ENCODE data around the gene CCDC134. TPM values are rescaled to one million over a fixed set of nuclear protein-coding genes. Genes with fewer than 3 reads are reported as not detected.

The CCDC134 gene
- polyA plus RNA-seq, 1 donor from 2014 or later = 2.2 TPM

DNA sequence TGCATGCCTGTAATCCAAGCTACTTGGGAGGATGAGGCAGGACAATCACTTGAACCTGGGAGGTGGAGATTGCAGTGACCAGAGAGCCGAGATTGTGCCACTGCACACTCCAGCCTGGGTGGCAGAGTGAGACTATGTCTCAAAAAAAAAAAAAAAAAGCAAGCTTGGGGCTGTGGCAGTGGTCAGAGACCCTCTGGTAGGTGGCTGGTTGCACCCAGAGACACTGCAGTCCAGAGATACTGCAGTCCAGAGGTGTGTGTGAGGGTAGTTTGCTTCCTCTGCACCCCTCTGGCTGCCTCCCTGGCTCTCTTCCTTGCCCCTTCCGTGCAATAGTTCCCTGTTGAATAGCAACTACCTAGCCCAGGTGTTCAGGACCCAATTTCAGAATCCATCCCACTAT is 1.7 kb upstream of the CCDC134 start:
- no peak overlapping the region for H3K27ac ChIP-seq (ENCODE audit: low read length)
- no peak overlapping the region for H2AFZ ChIP-seq (ENCODE audit: low read depth, low read length)
- H3K79me2 ChIP-seq (replicated peaks; ENCODE audit: insufficient read depth, low read length) = peaks cover 6% of the 10 kb centered on the region
- H3K4me3 ChIP-seq (ENCODE audit: low read length) = no peak overlapping the region
- no peaks in the 10 kb centered on the region for H4K20me1 ChIP-seq (ENCODE audit: insufficient read depth)
- no peaks in the 10 kb centered on the region for H3K36me3 ChIP-seq (ENCODE audit: insufficient read depth, low read length)
- no peak overlapping the region for H3K9ac ChIP-seq (ENCODE audit: low read length)
- no peaks in the 10 kb centered on the region for H3K9me2 ChIP-seq (ENCODE audit: insufficient read depth, low read length)
- H3K27me3 ChIP-seq (ENCODE audit: insufficient read depth, low read depth, low read length) = no peaks in the 10 kb centered on the region
- TF ChIP-seq SMC3 (conservative IDR thresholded peaks at IDR 0.05; ENCODE audit: poor library complexity) (no peak), MXI1 (conservative IDR thresholded peaks at IDR 0.05; ENCODE audit: poor library complexity, severe bottlenecking) (no peak), RAD21 (conservative IDR thresholded peaks at IDR 0.05) (no peak), EP300 (conservative IDR thresholded peaks at IDR 0.05; ENCODE audit: poor library complexity, severe bottlenecking) (no peak), TAF1 (IDR thresholded peaks at IDR 0.05; ENCODE audit: low read depth) (no peak), EZH2 (IDR thresholded peaks at IDR 0.05; ENCODE audit: borderline replicate concordance, insufficient read depth, low read length, poor library complexity, severe bottlenecking) (no peak), POLR2AphosphoS5 (IDR thresholded peaks at IDR 0.05) (no peak)
- TF ChIP-seq, protein P1, sequence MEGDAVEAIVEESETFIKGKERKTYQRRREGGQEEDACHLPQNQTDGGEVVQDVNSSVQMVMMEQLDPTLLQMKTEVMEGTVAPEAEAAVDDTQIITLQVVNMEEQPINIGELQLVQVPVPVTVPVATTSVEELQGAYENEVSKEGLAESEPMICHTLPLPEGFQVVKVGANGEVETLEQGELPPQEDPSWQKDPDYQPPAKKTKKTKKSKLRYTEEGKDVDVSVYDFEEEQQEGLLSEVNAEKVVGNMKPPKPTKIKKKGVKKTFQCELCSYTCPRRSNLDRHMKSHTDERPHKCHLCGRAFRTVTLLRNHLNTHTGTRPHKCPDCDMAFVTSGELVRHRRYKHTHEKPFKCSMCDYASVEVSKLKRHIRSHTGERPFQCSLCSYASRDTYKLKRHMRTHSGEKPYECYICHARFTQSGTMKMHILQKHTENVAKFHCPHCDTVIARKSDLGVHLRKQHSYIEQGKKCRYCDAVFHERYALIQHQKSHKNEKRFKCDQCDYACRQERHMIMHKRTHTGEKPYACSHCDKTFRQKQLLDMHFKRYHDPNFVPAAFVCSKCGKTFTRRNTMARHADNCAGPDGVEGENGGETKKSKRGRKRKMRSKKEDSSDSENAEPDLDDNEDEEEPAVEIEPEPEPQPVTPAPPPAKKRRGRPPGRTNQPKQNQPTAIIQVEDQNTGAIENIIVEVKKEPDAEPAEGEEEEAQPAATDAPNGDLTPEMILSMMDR (IDR thresholded peaks at IDR 0.05; ENCODE audit: poor library complexity, severe bottlenecking) = no peak
- TF ChIP-seq, protein P2, sequence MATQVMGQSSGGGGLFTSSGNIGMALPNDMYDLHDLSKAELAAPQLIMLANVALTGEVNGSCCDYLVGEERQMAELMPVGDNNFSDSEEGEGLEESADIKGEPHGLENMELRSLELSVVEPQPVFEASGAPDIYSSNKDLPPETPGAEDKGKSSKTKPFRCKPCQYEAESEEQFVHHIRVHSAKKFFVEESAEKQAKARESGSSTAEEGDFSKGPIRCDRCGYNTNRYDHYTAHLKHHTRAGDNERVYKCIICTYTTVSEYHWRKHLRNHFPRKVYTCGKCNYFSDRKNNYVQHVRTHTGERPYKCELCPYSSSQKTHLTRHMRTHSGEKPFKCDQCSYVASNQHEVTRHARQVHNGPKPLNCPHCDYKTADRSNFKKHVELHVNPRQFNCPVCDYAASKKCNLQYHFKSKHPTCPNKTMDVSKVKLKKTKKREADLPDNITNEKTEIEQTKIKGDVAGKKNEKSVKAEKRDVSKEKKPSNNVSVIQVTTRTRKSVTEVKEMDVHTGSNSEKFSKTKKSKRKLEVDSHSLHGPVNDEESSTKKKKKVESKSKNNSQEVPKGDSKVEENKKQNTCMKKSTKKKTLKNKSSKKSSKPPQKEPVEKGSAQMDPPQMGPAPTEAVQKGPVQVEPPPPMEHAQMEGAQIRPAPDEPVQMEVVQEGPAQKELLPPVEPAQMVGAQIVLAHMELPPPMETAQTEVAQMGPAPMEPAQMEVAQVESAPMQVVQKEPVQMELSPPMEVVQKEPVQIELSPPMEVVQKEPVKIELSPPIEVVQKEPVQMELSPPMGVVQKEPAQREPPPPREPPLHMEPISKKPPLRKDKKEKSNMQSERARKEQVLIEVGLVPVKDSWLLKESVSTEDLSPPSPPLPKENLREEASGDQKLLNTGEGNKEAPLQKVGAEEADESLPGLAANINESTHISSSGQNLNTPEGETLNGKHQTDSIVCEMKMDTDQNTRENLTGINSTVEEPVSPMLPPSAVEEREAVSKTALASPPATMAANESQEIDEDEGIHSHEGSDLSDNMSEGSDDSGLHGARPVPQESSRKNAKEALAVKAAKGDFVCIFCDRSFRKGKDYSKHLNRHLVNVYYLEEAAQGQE (IDR thresholded peaks at IDR 0.05; ENCODE audit: borderline replicate concordance) = no peak
- no peaks in the 10 kb centered on the region for H3F3A ChIP-seq (ENCODE audit: insufficient read depth, low read length, poor library complexity, severe bottlenecking)
- no peaks in the 10 kb centered on the region for H3K9me3 ChIP-seq (ENCODE audit: low read length)
- H3K4me2 ChIP-seq (ENCODE audit: low read length) = no peak overlapping the region

DNA sequence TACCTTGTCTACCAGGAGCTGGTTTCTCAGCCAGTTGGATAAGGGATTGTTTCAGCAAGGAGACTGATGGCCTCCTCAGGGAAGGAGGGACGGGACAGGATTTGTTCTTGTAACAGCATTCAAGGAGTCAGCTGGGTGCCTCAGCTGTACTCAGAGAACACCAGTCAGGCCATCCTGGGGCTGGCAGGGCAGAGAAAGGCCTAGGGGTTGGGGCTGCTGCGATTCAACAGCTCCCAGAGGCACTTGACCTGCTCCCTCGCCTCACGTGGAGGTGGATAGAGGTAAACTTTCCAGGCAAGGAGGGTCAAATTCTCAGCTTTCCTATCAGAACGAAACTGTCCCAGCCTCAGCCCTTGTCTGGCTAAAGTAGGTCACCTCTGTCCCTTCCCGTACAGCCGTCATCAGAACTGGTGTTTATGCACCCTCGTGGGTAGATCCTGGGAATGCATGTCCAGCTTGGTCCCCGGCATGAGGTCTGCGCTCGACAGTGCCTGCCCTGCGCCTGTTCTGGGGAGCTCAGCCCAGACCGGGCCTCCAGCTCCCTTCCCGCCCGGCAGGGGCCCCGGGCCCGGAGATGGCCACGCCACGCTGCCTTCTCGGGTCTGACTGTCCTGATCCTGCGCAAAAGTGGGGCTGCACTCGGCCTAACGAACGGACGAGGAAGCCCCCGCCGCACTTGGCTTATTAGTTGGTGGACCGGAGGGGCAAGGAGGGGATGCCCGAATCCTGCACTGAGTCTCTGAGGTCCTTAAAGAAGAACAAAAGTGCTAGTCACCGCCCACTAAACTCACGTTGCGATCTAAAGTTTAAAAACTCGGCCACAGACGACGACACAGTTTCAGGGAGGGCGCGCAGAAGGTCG is 762 bp upstream of the CCDC134 start:
- no peaks in the 10 kb centered on the region for H3K27me3 ChIP-seq (ENCODE audit: insufficient read depth, low read depth, low read length)
- H3K36me3 ChIP-seq (ENCODE audit: insufficient read depth, low read length) = no peaks in the 10 kb centered on the region
- no peak for TF ChIP-seq MXI1 (conservative IDR thresholded peaks at IDR 0.05; ENCODE audit: poor library complexity, severe bottlenecking)
- no peak for TF ChIP-seq EZH2 (IDR thresholded peaks at IDR 0.05; ENCODE audit: borderline replicate concordance, insufficient read depth, low read length, poor library complexity, severe bottlenecking)
- TF ChIP-seq, protein P1 (IDR thresholded peaks at IDR 0.05; ENCODE audit: poor library complexity, severe bottlenecking) = no peak
- no peak for TF ChIP-seq SMC3 (conservative IDR thresholded peaks at IDR 0.05; ENCODE audit: poor library complexity)
- no peak for TF ChIP-seq RAD21 (conservative IDR thresholded peaks at IDR 0.05)
- no peak for TF ChIP-seq EP300 (conservative IDR thresholded peaks at IDR 0.05; ENCODE audit: poor library complexity, severe bottlenecking)
- TF ChIP-seq POLR2AphosphoS5 (IDR thresholded peaks at IDR 0.05) = no peak
- TF ChIP-seq TAF1 (IDR thresholded peaks at IDR 0.05; ENCODE audit: low read depth) = no peak
- TF ChIP-seq, protein P2 (IDR thresholded peaks at IDR 0.05; ENCODE audit: borderline replicate concordance) = no peak
- H3K27ac ChIP-seq (ENCODE audit: low read length) = peak overlapping the region; percentile 74
- no peaks in the 10 kb centered on the region for H3F3A ChIP-seq (ENCODE audit: insufficient read depth, low read length, poor library complexity, severe bottlenecking)
- peak overlapping the region; percentile 84 for H2AFZ ChIP-seq (ENCODE audit: low read depth, low read length)
- peak overlapping the region; percentile 85 for H3K4me2 ChIP-seq (ENCODE audit: low read length)
- no peaks in the 10 kb centered on the region for H3K9me3 ChIP-seq (ENCODE audit: low read length)
- peak overlapping the region; percentile 82 for H3K9ac ChIP-seq (ENCODE audit: low read length)
- H4K20me1 ChIP-seq (ENCODE audit: insufficient read depth) = no peaks in the 10 kb centered on the region
- H3K79me2 ChIP-seq (replicated peaks; ENCODE audit: insufficient read depth, low read length) = peaks cover 6% of the 10 kb centered on the region
- peak overlapping the region; percentile 85 for H3K4me3 ChIP-seq (ENCODE audit: low read length)
- no peaks in the 10 kb centered on the region for H3K9me2 ChIP-seq (ENCODE audit: insufficient read depth, low read length)
